MM.1S (cell line): ENCODE results near the gene RBMS3.
"Not testable (repeated sequence)": the region's sequence is repeated elsewhere in the genome, so short reads cannot be mapped to it uniquely, and the experiment has no call there.

Experiments
- DNase-seq: peaks from one replicate; pipeline ENCODE4 v3.0.0-alpha.2; 2015
- H2AFZ ChIP-seq: fragments of 300-600 bp; sonication (generic); 2 replicates; pipeline ENCODE4 v1.6.0; 2016; ENCODE audit warnings: antibody characterized with exemption, low read length
- H3F3A ChIP-seq: fragments of 300-600 bp; sonication (generic); 2 replicates; pipeline ENCODE4 v1.6.1; 2016; ENCODE audit warnings: mild to moderate bottlenecking, antibody characterized with exemption, low read length, moderate library complexity, mixed read lengths; ENCODE audit not compliant: insufficient read depth
- H3K27ac ChIP-seq: fragments of 300-600 bp; sonication (generic); 2 replicates; pipeline ENCODE4 v1.5.1; 2016; ENCODE audit warnings: mild to moderate bottlenecking, low read length
- H3K27me3 ChIP-seq: fragments of 300-600 bp; sonication (generic); replicated peaks from 2 replicates; pipeline ENCODE4 v1.6.0; 2016; ENCODE audit warnings: low read length; ENCODE audit not compliant: insufficient read depth
- H3K36me3 ChIP-seq: fragments of 300-600 bp; sonication (generic); replicated peaks from 2 replicates; pipeline ENCODE4 v1.6.1; 2016; ENCODE audit warnings: mild to moderate bottlenecking, low read length, mixed read lengths; ENCODE audit not compliant: insufficient read depth
- H3K4me1 ChIP-seq: fragments of 300-600 bp; sonication (generic); 2 replicates; pipeline ENCODE4 v1.6.1; 2016; ENCODE audit warnings: low read length, mixed read lengths
- H3K4me2 ChIP-seq: fragments of 300-600 bp; sonication (generic); 2 replicates; pipeline ENCODE4 v1.6.0; 2016; ENCODE audit warnings: low read depth, low read length
- H3K4me3 ChIP-seq: fragments of 300-600 bp; sonication (generic); 2 replicates; pipeline ENCODE4 v1.5.1; 2016; ENCODE audit warnings: low read length, mixed read lengths
- H3K79me2 ChIP-seq: fragments of 300-600 bp; sonication (generic); 2 replicates; pipeline ENCODE4 v1.6.1; 2016; ENCODE audit warnings: mixed run types, low read length, mixed read lengths
- H3K9ac ChIP-seq: fragments of 300-600 bp; sonication (generic); 2 replicates; pipeline ENCODE4 v1.6.1; 2016; ENCODE audit warnings: low read length, mixed read lengths
- H3K9me2 ChIP-seq: fragments of 300-600 bp; sonication (generic); replicated peaks from 2 replicates; pipeline ENCODE4 v1.6.1; 2016; ENCODE audit warnings: mild to moderate bottlenecking, low read length, mixed read lengths; ENCODE audit not compliant: insufficient read depth
- H3K9me3 ChIP-seq: fragments of 300-600 bp; sonication (generic); replicated peaks from 2 replicates; pipeline ENCODE4 v1.6.1; 2016; ENCODE audit warnings: mild to moderate bottlenecking, low read length, mixed read lengths; ENCODE audit not compliant: insufficient read depth
- H4K20me1 ChIP-seq: fragments of 300-600 bp; sonication (generic); 2 replicates; pipeline ENCODE4 v1.6.1; 2016; ENCODE audit warnings: mild to moderate bottlenecking, low read length, moderate library complexity, mixed read lengths; ENCODE audit not compliant: insufficient read depth
- CTCF ChIP-seq: fragments of 300-600 bp; sonication (generic); IDR thresholded peaks from 2 replicates; pipeline ENCODE4 v1.5.1; 2016; ENCODE audit warnings: antibody characterized with exemption, low read length, mixed read lengths
- EZH2 ChIP-seq: fragments of 300-600 bp; sonication (generic); optimal IDR thresholded peaks from 2 replicates; pipeline ENCODE3; 2017; ENCODE audit warnings: low read depth, mild to moderate bottlenecking, antibody characterized with exemption, low read length, mixed read lengths
- EZH2phosphoT487 ChIP-seq: fragments of 300-600 bp; sonication (generic); IDR thresholded peaks from 2 replicates; pipeline ENCODE4 v1.6.1; 2018; ENCODE audit warnings: antibody characterized with exemption, low read length

The RBMS3 gene

GRCh38 chr3:29665688-29666087 lies 384.8 kb downstream of the RBMS3 start:
- Histone ChIP-seq H3F3A (no peaks in the 10 kb centered on the region), H3K9ac (no peak overlapping the region), H4K20me1 (no peaks in the 10 kb centered on the region), H2AFZ (no peak overlapping the region), H3K9me3 (no peaks in the 10 kb centered on the region), H3K36me3 (no peaks in the 10 kb centered on the region), H3K79me2 (no peaks in the 10 kb centered on the region), H3K27ac (no peak overlapping the region), H3K4me2 (no peak overlapping the region), H3K4me1 (no peaks in the 10 kb centered on the region), H3K4me3 (no peak overlapping the region), H3K27me3 (no peaks in the 10 kb centered on the region), H3K9me2 (no peaks in the 10 kb centered on the region)
- no peak for DNase-seq
- no peak for TF ChIP-seq EZH2
- TF ChIP-seq CTCF = no peak
- TF ChIP-seq EZH2phosphoT487 = no peak

GRCh38 chr3:29668233-29668632 lies 387.4 kb downstream of the RBMS3 start:
- TF ChIP-seq EZH2phosphoT487 (no peak), EZH2 (no peak), CTCF (no peak)
- Histone ChIP-seq H4K20me1 (no peaks in the 10 kb centered on the region), H2AFZ (no peak overlapping the region), H3K9me3 (no peaks in the 10 kb centered on the region), H3K27ac (no peak overlapping the region), H3K9ac (no peak overlapping the region), H3K27me3 (no peaks in the 10 kb centered on the region), H3K4me3 (no peak overlapping the region), H3K36me3 (no peaks in the 10 kb centered on the region), H3K4me2 (no peak overlapping the region), H3K79me2 (no peaks in the 10 kb centered on the region), H3F3A (no peaks in the 10 kb centered on the region), H3K9me2 (no peaks in the 10 kb centered on the region), H3K4me1 (no peaks in the 10 kb centered on the region)
- DNase-seq = no peak

GRCh38 chr3:29668728-29669127 lies 387.9 kb downstream of the RBMS3 start:
- Histone ChIP-seq H3K79me2 (no peaks in the 10 kb centered on the region), H3K36me3 (no peaks in the 10 kb centered on the region), H3K4me2 (no peak overlapping the region), H4K20me1 (no peaks in the 10 kb centered on the region), H3K27me3 (no peaks in the 10 kb centered on the region), H3K4me3 (no peak overlapping the region), H3F3A (no peaks in the 10 kb centered on the region), H3K27ac (no peak overlapping the region), H3K4me1 (no peaks in the 10 kb centered on the region), H3K9me3 (no peaks in the 10 kb centered on the region), H3K9ac (no peak overlapping the region), H2AFZ (no peak overlapping the region), H3K9me2 (no peaks in the 10 kb centered on the region)
- no peak for DNase-seq
- no peak for TF ChIP-seq CTCF
- TF ChIP-seq EZH2 = no peak

GRCh38 chr3:29670476-29670875 lies 389.6 kb downstream of the RBMS3 start:
- not testable (repeated sequence) for H3K9ac ChIP-seq, H3K27ac ChIP-seq, H3K79me2 ChIP-seq, H2AFZ ChIP-seq, H3K36me3 ChIP-seq, H3K4me2 ChIP-seq, DNase-seq, H3K9me2 ChIP-seq, H3K4me3 ChIP-seq, H3K9me3 ChIP-seq, H3K4me1 ChIP-seq, H3F3A ChIP-seq, H4K20me1 ChIP-seq, H3K27me3 ChIP-seq
